ENCODE data around the gene RAB14. TPM values are rescaled to one million over a fixed set of nuclear protein-coding genes. Genes with fewer than 3 reads are reported as not detected.

Gene RAB14
- total RNA-seq (18.5 and 29.1 TPM in 2 replicates), polyA plus RNA-seq (46.6 and 52.3 TPM in 2 replicates), polyA minus RNA-seq (ENCODE audit: low replicate concordance) (6.4 and 6.7 TPM in 2 replicates)
- polyA plus RNA-seq (2012), result 43.0 and 49.0 TPM in 2 replicates

DNA sequence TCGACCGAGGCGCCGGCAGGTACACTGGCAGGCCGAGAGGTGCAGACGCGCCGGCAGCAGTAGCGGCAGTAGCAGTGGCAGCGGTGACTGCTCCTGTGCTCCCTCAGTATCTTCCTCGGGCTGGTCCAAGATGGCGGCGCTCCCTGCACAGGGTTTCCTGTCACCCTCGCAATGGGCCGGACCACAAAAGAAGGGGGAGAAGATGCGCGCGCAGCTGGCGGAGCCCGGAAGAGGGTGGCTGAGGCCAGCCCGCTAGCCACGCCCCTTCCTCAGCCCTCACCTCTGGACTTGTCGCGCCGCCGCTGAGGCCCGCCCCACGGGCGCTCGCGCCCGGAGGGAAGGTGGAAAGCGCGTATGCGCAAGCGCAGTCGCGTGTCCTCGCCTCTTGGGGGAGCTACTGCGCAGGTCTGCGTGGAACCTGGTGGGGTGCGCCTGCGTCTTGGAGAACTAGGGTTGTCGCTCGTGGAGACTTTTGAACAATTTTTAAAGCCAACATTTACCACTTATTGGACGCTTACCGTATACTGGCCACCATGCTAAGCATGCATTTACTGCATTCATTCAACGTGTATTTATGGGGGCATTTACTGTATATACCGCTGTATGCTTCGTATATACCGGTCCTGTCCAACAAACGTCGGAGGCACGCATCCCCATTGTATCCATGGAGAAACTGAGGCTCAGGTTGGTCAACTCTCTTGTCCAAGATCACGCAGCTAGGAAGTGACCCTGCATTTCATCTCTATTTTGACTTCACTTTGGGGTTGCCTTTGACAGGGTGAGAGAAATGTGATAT lies at the start of gene RAB14:
TSS of gene RAB14 (minus strand) at position 132 of the 796 bp plus-strand sequence. CDS start 8,457 bp downstream, outside the sequence.
- Histone ChIP-seq H3K9me3 (ENCODE audit: control insufficient read depth, insufficient read depth, low read depth, low read length) (no peaks in the 10 kb centered on the region), H3K36me3 (ENCODE audit: control insufficient read depth, insufficient read depth, low read length) (no peaks in the 10 kb centered on the region), H3K27ac (ENCODE audit: insufficient read depth, low read length) (peak within 1 kb of the TSS; percentile 76), H3K4me3 (replicated peaks in 1 of 4; ENCODE audit: control extremely low read depth in 1 of 4, insufficient read depth in 1 of 4, low read depth in 3 of 4, low read length in 4 of 4) (peak within 1 kb of the TSS; percentile 52 to 97 (median 81)), H3K27me3 (ENCODE audit: control insufficient read depth, insufficient read depth, low read length) (no peaks in the 10 kb centered on the region), H3K79me2 (ENCODE audit: control insufficient read depth, insufficient read depth, low read length) (peaks cover 47% of the 10 kb centered on the region), H3K4me1 (ENCODE audit: control insufficient read depth, extremely low read depth, insufficient read depth, low read length) (peaks cover 7% of the 10 kb centered on the region), H3K4me2 (ENCODE audit: extremely low read depth, insufficient read depth, low read length) (peak within 1 kb of the TSS; percentile 88), H2AFZ (ENCODE audit: low read length) (peak within 1 kb of the TSS; percentile 90), H3K9ac (ENCODE audit: insufficient read depth, low read length) (peak within 1 kb of the TSS; percentile 85), H4K20me1 (ENCODE audit: control insufficient read depth, extremely low read depth, insufficient read depth, low read length) (peaks cover 6% of the 10 kb centered on the region)
- DNase-seq (ENCODE audit: low read depth in 2 of 2), result peak; percentile 95 to 97
- TF ChIP-seq EZH2 (IDR thresholded peaks at IDR 0.05; ENCODE audit: low read length, missing control alignments), result no peak
- TF ChIP-seq, protein P1, sequence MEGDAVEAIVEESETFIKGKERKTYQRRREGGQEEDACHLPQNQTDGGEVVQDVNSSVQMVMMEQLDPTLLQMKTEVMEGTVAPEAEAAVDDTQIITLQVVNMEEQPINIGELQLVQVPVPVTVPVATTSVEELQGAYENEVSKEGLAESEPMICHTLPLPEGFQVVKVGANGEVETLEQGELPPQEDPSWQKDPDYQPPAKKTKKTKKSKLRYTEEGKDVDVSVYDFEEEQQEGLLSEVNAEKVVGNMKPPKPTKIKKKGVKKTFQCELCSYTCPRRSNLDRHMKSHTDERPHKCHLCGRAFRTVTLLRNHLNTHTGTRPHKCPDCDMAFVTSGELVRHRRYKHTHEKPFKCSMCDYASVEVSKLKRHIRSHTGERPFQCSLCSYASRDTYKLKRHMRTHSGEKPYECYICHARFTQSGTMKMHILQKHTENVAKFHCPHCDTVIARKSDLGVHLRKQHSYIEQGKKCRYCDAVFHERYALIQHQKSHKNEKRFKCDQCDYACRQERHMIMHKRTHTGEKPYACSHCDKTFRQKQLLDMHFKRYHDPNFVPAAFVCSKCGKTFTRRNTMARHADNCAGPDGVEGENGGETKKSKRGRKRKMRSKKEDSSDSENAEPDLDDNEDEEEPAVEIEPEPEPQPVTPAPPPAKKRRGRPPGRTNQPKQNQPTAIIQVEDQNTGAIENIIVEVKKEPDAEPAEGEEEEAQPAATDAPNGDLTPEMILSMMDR (conservative IDR thresholded peaks at IDR 0.05 in 1 of 2, IDR thresholded peaks at IDR 0.05 in 1 of 2; ENCODE audit: low read depth in 1 of 2, low read length in 2 of 2), result peak; percentile 53 to 61

DNA sequence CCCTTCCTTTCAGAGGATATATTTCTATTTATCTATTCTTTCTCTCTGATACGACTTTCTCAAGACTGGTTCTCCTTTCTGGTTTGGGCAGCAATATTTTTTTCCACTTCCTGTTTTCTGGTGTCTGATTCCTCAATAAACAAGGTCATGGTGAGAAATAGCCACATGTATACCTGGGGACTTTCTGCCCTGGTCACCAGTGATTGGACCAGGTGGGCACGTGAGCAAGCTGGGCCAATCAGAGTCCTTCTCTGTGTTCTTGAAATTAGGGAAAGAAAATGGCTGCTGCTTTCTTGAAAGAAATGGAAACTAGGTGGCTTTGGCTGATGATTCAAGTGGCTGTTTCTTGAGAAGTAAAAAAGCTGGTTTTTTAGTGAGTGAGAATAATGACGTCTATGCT lies 47.9 kb upstream of the RAB14 start:
- Histone ChIP-seq H3K36me3 (ENCODE audit: control insufficient read depth, insufficient read depth, low read length) (no peaks in the 10 kb centered on the region), H3K4me2 (ENCODE audit: extremely low read depth, insufficient read depth, low read length) (no peak overlapping the region), H3K4me3 (replicated peaks in 1 of 4; ENCODE audit: control extremely low read depth in 1 of 4, insufficient read depth in 1 of 4, low read depth in 3 of 4, low read length in 4 of 4) (no peak overlapping the region)

More for the DNA sequence above, 47.9 kb upstream of the RAB14 start:
- Histone ChIP-seq H3K9me3 (ENCODE audit: control insufficient read depth, insufficient read depth, low read depth, low read length) (no peaks in the 10 kb centered on the region), H3K4me1 (ENCODE audit: control insufficient read depth, extremely low read depth, insufficient read depth, low read length) (peaks cover 4% of the 10 kb centered on the region), H3K27me3 (ENCODE audit: control insufficient read depth, insufficient read depth, low read length) (no peaks in the 10 kb centered on the region), H2AFZ (ENCODE audit: low read length) (no peak overlapping the region), H3K9ac (ENCODE audit: insufficient read depth, low read length) (no peak overlapping the region), H4K20me1 (ENCODE audit: control insufficient read depth, extremely low read depth, insufficient read depth, low read length) (no peaks in the 10 kb centered on the region), H3K79me2 (ENCODE audit: control insufficient read depth, insufficient read depth, low read length) (no peaks in the 10 kb centered on the region), H3K27ac (ENCODE audit: insufficient read depth, low read length) (no peak overlapping the region)
- no peak for DNase-seq (ENCODE audit: low read depth in 2 of 2)
- no peak for TF ChIP-seq EZH2 (IDR thresholded peaks at IDR 0.05; ENCODE audit: low read length, missing control alignments)
- TF ChIP-seq, protein P1 (conservative IDR thresholded peaks at IDR 0.05 in 1 of 2, IDR thresholded peaks at IDR 0.05 in 1 of 2; ENCODE audit: low read depth in 1 of 2, low read length in 2 of 2), result no peak
